Measurements from ENCODE around the gene PHIP. TPM values are rescaled to one million over a fixed set of nuclear protein-coding genes. Genes with fewer than 3 reads are reported as not detected.

Gene PHIP
- total RNA-seq, 1 donor from 2014 or later = 35.2 TPM

DNA sequence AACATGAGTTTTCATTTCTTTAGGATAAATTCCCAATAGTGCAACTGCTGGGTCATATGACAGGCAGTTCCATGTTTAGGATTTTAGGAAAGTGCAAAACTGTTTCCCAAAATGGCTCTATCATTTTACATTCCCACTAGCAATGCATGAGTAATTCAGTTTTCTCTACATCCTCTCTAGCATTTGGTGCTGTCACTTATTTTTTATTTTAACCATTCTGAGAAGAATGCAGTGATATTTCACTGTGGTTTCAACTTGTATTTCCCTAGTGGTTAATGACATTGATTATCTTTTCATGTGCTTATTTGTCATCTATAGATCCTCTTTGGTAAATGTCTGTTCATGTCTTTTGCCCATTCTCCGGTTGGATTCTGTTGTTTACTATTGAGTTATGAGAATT is 82.7 kb downstream of the PHIP start:
- no peak for DNase-seq (ENCODE audit: low spot score)
- Mint-ChIP-seq H3K4me3 (ENCODE audit: low read depth) (no peak overlapping the region), H3K27ac (no peak overlapping the region), H3K9me3 (no peaks in the 10 kb centered on the region), H3K36me3 (ENCODE audit: low read depth) (peaks cover 80% of the 10 kb centered on the region), H3K27me3 (ENCODE audit: low read depth) (no peaks in the 10 kb centered on the region), H3K4me1 (ENCODE audit: low read depth) (peaks cover 4% of the 10 kb centered on the region)
- intact Hi-C loops (cut with micrococcal nuclease) = no loop called here

DNA sequence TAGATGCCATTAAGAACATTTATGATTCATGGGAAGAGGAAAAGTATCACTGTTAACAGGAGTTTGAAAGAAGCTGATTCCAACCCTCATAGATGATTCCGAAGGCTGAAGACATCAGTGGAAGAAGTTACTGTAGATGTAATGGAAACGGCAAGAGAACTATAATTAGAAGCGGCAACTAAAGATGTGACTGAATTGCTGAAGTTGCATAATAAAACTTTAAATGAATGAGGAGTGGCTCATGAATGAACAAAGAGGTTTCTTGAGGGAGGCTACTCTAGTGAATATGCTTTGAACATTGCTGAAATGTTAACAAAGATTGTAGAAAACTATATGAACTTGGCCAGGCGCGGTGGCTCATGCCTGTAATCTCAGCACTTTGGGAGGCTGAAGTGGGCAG is 84.1 kb downstream of the PHIP start:
- Mint-ChIP-seq H3K9me3 (no peaks in the 10 kb centered on the region), H3K36me3 (ENCODE audit: low read depth) (peaks cover 85% of the 10 kb centered on the region), H3K4me3 (ENCODE audit: low read depth) (no peak overlapping the region), H3K4me1 (ENCODE audit: low read depth) (peaks cover 4% of the 10 kb centered on the region), H3K27me3 (ENCODE audit: low read depth) (no peaks in the 10 kb centered on the region), H3K27ac (no peak overlapping the region)
- intact Hi-C loops (cut with micrococcal nuclease) = no loop called here
- no peak for DNase-seq (ENCODE audit: low spot score)

DNA sequence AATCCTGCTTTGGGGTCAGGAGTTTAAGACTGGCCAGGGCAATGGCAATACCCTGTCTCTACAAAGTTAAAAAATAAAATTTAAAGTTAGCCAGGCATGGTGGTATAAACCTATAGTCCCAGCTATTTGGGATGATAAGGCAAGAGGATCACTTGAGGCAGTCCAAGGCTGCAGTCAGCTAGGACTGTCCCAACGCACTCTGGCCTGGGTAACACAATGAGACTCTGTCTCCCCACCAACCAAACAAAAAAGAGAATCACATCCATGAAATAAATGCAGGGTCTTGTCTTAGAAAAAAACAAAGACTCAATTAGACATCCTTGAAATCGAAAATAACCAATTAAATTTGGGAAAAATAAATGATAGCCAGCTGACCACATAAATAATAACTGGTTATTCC is 88.9 kb downstream of the PHIP start:
- Mint-ChIP-seq H3K9me3 (no peaks in the 10 kb centered on the region), H3K27me3 (ENCODE audit: low read depth) (no peaks in the 10 kb centered on the region), H3K4me3 (ENCODE audit: low read depth) (no peak overlapping the region), H3K4me1 (ENCODE audit: low read depth) (peaks cover 1% of the 10 kb centered on the region), H3K27ac (no peak overlapping the region), H3K36me3 (ENCODE audit: low read depth) (peaks cover 64% of the 10 kb centered on the region)
- intact Hi-C loops (cut with micrococcal nuclease) = no loop called here
- DNase-seq (ENCODE audit: low spot score) = no peak

DNA sequence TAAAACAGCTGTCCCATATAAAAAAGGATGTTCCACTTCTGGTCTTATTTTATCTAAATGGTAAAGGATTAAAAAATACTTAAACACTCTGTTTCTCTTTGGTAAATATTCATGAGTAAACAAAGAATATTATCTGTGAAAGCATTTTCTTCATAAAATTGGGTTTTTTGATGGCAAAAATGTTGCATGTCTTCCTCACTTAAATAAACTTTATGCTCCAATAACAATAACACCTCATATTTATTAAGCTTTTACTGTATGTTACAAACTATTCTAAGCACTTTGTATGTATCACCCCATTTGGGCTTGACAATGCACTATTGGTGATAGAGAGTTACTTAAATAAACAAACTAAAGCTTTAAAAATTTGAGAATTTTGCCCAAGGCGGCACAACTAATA is 91.9 kb downstream of the PHIP start:
- intact Hi-C loops (cut with micrococcal nuclease) = no loop called here
- no peaks in the 10 kb centered on the region for H3K27me3 Mint-ChIP-seq (ENCODE audit: low read depth)
- no peak overlapping the region for H3K4me3 Mint-ChIP-seq (ENCODE audit: low read depth)
- no peaks in the 10 kb centered on the region for H3K9me3 Mint-ChIP-seq
- no peak overlapping the region for H3K27ac Mint-ChIP-seq
- H3K4me1 Mint-ChIP-seq (ENCODE audit: low read depth) = no peaks in the 10 kb centered on the region
- peaks cover 66% of the 10 kb centered on the region for H3K36me3 Mint-ChIP-seq (ENCODE audit: low read depth)
- no peak for DNase-seq (ENCODE audit: low spot score)

DNA sequence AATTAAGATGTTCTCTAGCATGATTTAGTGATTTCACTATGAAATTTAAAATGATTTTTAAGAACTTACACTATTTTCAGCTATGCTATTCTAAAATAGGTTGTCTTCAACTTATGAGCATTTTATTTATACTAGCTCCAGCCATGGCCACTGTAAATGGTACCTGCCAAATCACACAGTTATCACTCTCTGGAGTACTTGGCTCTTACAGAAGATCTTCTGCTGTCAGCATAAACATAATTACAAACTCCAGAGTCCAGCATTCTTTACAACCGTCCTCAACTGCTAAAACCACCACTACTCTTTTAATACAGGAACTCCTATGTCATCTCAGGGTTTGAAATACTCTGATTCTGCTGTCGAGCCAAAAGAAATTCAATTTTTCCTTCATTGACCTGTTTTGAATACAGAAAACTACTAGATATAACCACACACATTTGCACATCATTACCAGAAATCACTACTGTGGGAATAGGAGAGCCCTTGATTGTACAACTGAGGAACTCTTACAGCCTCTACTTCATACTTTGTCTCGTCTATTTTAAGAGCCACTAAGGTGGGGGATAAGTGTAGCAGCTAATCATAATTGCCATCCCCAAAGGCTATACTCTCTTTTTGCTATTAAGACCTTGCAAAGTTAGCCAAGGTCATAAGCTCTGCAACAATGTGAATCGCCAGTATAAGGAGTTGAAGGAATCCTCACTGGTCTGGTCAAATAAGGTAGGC is 93.7 kb downstream of the PHIP start:
- Mint-ChIP-seq H3K27me3 (ENCODE audit: low read depth) (no peaks in the 10 kb centered on the region), H3K27ac (no peak overlapping the region), H3K9me3 (no peaks in the 10 kb centered on the region), H3K4me3 (ENCODE audit: low read depth) (no peak overlapping the region), H3K4me1 (ENCODE audit: low read depth) (no peaks in the 10 kb centered on the region), H3K36me3 (ENCODE audit: low read depth) (peaks cover 61% of the 10 kb centered on the region)
- intact Hi-C loops (cut with micrococcal nuclease) = no loop called here
- DNase-seq (ENCODE audit: low spot score) = no peak

DNA sequence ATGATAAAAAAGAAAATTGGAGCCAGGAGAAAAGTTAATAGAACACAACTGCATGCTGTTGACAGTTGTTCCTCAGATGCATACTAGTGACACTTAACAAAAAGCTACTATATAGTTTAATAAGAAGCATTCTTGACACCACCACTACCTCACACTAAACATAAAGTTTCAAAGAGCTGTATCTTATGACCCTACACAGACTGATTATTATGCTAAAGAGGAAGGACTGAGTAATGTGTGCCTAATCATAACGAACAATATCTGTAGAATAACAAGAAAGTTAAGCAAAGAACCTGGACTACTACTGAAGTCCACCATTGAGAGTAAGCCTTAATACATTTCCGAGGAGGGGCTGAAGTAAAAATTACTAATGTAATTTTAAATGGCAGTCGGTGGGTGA is 110.9 kb downstream of the PHIP start:
- peaks cover 57% of the 10 kb centered on the region for H3K36me3 Mint-ChIP-seq (ENCODE audit: low read depth)

DNA sequence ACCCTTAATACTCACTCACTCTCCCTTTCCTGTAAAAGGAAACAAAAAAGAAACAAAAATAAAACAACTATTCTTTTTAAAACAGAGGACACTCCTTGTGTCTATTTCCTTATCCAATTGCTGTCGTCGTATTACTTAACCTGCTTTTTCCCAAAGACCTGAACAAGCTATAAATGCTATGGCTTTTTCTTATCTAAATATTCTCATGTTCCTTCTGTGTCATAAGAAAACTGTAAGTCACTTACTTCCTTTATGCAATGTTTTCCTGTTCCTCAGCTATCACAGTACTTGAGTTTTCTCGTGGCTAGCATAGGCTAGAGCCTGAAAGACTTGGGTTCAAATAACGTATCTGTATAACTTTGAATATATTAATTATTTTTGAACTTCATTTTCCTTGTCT is 111.5 kb downstream of the PHIP start:
- Mint-ChIP-seq H3K27me3 (ENCODE audit: low read depth) (no peaks in the 10 kb centered on the region), H3K9me3 (no peaks in the 10 kb centered on the region), H3K4me3 (ENCODE audit: low read depth) (no peak overlapping the region), H3K27ac (no peak overlapping the region), H3K36me3 (ENCODE audit: low read depth) (peaks cover 62% of the 10 kb centered on the region), H3K4me1 (ENCODE audit: low read depth) (no peaks in the 10 kb centered on the region)
- DNase-seq (ENCODE audit: low spot score) = no peak
- intact Hi-C loops (cut with micrococcal nuclease) = no loop called here

More for the DNA sequence above, 110.9 kb downstream of the PHIP start:
- no peak overlapping the region for H3K27ac Mint-ChIP-seq
- no peak overlapping the region for H3K4me3 Mint-ChIP-seq (ENCODE audit: low read depth)
- no peak for DNase-seq (ENCODE audit: low spot score)
- intact Hi-C loops (cut with micrococcal nuclease) = no loop called here
- no peaks in the 10 kb centered on the region for H3K27me3 Mint-ChIP-seq (ENCODE audit: low read depth)
- H3K9me3 Mint-ChIP-seq = no peaks in the 10 kb centered on the region
- no peaks in the 10 kb centered on the region for H3K4me1 Mint-ChIP-seq (ENCODE audit: low read depth)

DNA sequence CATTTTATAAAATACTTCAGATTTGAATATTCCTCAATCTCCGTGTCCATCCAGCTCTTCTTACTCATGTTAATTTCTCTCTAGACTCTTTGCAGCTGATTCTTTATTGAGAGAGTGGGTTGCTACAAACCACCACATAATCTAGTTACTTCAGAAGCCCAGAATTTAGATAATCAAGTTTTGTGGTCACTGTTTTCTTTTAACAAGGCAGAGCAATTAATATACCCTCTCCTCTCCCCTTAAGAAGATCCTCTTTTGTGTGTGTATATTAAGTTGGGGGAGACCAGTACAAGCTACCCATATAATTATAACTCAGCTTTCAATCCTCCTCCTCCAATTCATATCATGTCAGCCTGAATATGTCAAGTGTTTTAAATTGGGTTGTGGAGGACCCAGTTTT is 115.6 kb downstream of the PHIP start:
- no peak overlapping the region for H3K27ac Mint-ChIP-seq
- no peaks in the 10 kb centered on the region for H3K4me1 Mint-ChIP-seq (ENCODE audit: low read depth)
- no peaks in the 10 kb centered on the region for H3K9me3 Mint-ChIP-seq
- intact Hi-C loops (cut with micrococcal nuclease) = no loop called here
- H3K4me3 Mint-ChIP-seq (ENCODE audit: low read depth) = no peak overlapping the region
- peaks cover 66% of the 10 kb centered on the region for H3K36me3 Mint-ChIP-seq (ENCODE audit: low read depth)
- DNase-seq (ENCODE audit: low spot score) = no peak
- no peaks in the 10 kb centered on the region for H3K27me3 Mint-ChIP-seq (ENCODE audit: low read depth)

DNA sequence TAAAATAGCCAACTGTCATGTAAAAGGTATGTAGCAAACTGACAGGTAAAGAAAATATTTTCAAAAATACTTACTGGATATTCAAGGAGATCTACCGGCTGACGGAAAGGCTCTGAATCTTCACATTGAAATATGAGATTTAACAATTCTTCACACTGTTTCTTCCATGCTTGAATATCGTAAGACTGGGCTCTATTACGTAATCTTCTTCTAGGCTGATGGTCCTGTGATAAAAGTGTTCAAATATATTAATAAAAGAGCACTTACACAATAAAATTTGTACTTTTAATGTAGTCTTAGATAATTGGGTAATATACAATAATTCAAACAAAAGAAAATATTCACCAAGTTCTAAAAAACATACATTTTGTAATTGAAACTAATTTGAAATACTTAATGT is 123.3 kb downstream of the PHIP start:
- DNase-seq (ENCODE audit: low spot score) = no peak
- intact Hi-C loops (cut with micrococcal nuclease) = no loop called here
- Mint-ChIP-seq H3K36me3 (ENCODE audit: low read depth) (peaks cover 80% of the 10 kb centered on the region), H3K4me3 (ENCODE audit: low read depth) (no peak overlapping the region), H3K4me1 (ENCODE audit: low read depth) (peaks cover 2% of the 10 kb centered on the region), H3K27me3 (ENCODE audit: low read depth) (no peaks in the 10 kb centered on the region), H3K27ac (no peak overlapping the region), H3K9me3 (peaks cover 24% of the 10 kb centered on the region)

DNA sequence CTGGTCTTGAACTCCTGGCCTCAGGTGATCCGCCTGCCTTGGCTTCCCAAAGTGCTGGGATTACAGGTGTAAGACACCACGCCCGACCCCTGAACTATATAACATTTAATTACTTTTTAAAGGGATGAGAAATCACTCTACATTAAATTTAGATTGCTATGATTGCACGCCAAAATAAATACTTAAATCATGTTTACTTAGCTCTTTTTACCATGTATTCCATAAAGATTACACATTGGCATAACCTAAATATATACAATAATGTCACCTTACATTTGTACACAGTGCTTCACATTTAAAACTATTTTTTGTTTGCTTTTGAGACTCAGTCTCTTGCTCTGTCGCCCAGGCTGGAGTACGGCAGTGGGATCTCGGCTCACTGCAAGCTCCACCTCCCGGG is 124.3 kb downstream of the PHIP start:
- DNase-seq (ENCODE audit: low spot score) = no peak
- no peak overlapping the region for H3K27ac Mint-ChIP-seq
- peaks cover 84% of the 10 kb centered on the region for H3K36me3 Mint-ChIP-seq (ENCODE audit: low read depth)
- peaks cover 2% of the 10 kb centered on the region for H3K4me1 Mint-ChIP-seq (ENCODE audit: low read depth)
- intact Hi-C loops (cut with micrococcal nuclease) = no loop called here
- H3K4me3 Mint-ChIP-seq (ENCODE audit: low read depth) = no peak overlapping the region
- peaks cover 34% of the 10 kb centered on the region for H3K9me3 Mint-ChIP-seq
- H3K27me3 Mint-ChIP-seq (ENCODE audit: low read depth) = no peaks in the 10 kb centered on the region

DNA sequence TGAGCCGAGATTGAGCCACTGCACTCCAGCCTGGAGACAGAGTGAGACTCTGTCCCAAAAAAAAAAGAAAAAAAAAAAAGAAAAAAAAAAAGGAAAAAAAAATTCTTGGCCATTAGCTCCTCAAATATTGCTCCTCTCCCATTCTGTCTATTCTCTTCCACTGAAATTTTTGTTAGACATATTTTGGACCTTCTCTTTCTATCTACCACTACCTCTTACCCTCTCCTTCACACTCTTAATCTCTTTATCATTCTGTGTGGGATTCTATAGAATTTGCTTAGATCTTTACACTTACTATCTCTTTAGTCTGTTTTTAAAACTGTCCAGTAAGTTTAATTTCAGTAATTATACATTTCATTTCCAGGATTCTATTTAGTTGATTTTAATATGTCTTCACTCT is 125.7 kb downstream of the PHIP start:
- H3K27me3 Mint-ChIP-seq (ENCODE audit: low read depth) = no peaks in the 10 kb centered on the region
- no peak overlapping the region for H3K27ac Mint-ChIP-seq
- peaks cover 40% of the 10 kb centered on the region for H3K9me3 Mint-ChIP-seq
- no peak overlapping the region for H3K4me3 Mint-ChIP-seq (ENCODE audit: low read depth)
- intact Hi-C loops (cut with micrococcal nuclease) = no loop called here
- peaks cover 90% of the 10 kb centered on the region for H3K36me3 Mint-ChIP-seq (ENCODE audit: low read depth)
- H3K4me1 Mint-ChIP-seq (ENCODE audit: low read depth) = peaks cover 2% of the 10 kb centered on the region
- DNase-seq (ENCODE audit: low spot score) = no peak

DNA sequence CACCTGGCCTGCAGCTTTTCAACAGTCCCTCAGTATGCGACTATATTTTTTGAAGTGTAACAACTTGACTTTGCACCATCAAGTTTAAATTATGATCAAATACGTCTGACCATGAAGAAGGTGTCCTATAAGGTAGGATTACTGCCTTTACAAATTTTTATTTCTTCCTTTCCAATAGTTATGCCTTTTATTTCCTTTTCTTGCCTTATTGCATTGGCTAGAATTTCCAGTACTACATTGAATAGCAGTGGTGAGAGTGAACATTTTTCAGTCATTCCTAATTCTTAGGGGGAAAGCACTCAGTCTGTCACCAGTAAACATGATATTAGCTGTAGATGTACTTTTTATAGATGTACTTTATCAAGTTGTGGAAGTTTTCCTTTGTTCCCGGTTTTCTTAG is 129.3 kb downstream of the PHIP start:
- intact Hi-C loops (cut with micrococcal nuclease) = no loop called here

DNA sequence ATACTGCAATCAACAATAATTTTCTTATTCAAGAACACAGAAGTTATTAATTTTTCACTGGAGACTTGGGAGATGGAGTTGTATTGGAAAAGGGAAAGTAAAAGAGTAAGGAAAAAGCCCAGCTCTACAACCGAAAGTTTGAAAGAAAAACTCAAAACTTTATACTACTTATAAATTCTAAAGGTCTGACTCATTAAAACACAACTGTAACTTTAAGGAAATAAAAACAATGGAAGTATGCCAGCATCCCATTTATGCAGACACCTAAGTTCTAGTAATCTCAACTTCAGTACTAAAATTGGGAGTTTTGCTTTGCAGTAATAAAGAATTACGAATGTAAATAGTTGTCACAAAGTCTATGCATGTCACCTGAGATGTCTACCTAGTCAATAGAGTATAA is 130.1 kb downstream of the PHIP start:
- intact Hi-C loops (cut with micrococcal nuclease) = no loop called here
- Mint-ChIP-seq H3K4me3 (ENCODE audit: low read depth) (no peak overlapping the region), H3K36me3 (ENCODE audit: low read depth) (peaks cover 82% of the 10 kb centered on the region), H3K9me3 (peaks cover 36% of the 10 kb centered on the region), H3K27ac (no peak overlapping the region), H3K4me1 (ENCODE audit: low read depth) (peaks cover 2% of the 10 kb centered on the region), H3K27me3 (ENCODE audit: low read depth) (no peaks in the 10 kb centered on the region)
- DNase-seq (ENCODE audit: low spot score) = no peak

More for the DNA sequence above, 129.3 kb downstream of the PHIP start:
- H3K9me3 Mint-ChIP-seq = peaks cover 40% of the 10 kb centered on the region
- peaks cover 85% of the 10 kb centered on the region for H3K36me3 Mint-ChIP-seq (ENCODE audit: low read depth)
- H3K4me3 Mint-ChIP-seq (ENCODE audit: low read depth) = no peak overlapping the region
- H3K4me1 Mint-ChIP-seq (ENCODE audit: low read depth) = peaks cover 2% of the 10 kb centered on the region
- no peaks in the 10 kb centered on the region for H3K27me3 Mint-ChIP-seq (ENCODE audit: low read depth)
- no peak overlapping the region for H3K27ac Mint-ChIP-seq
- DNase-seq (ENCODE audit: low spot score) = no peak

DNA sequence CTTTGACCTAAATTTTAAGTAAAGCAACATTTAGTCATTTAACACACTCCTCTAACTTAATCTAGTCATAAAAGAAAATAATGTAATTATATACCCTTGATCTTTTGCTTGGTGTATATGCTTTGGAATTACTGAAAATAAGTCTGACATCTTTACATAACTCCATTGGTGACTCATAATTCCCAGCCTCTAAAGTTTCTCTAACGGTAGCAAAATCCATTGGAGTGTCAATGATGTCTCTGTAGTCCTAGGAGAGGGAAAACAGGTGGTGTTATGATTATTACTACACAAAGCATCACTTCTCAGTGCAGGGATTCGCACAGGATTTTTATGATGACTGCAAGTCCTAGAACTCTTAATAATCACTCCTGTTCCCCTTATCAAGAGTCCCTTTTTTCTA is 130.5 kb downstream of the PHIP start:
- intact Hi-C loops (cut with micrococcal nuclease) = no loop called here
- Mint-ChIP-seq H3K27ac (no peak overlapping the region), H3K27me3 (ENCODE audit: low read depth) (no peaks in the 10 kb centered on the region), H3K4me1 (ENCODE audit: low read depth) (peaks cover 2% of the 10 kb centered on the region), H3K36me3 (ENCODE audit: low read depth) (peaks cover 80% of the 10 kb centered on the region), H3K4me3 (ENCODE audit: low read depth) (no peak overlapping the region), H3K9me3 (peaks cover 31% of the 10 kb centered on the region)
- no peak for DNase-seq (ENCODE audit: low spot score)

Measured in activated T-helper 2 cell treated with anti-CD3 and anti-CD28 coated beads, Interferon-gamma antibody, Interleukin-2, Interleukin-4, amounts not matched to agents 10 μg/mL and 5 μg/mL and 100 μg/mL, durations not matched to agents 14 hours and 24 hours and 36 hours (primary cell).